HG03108 (cell line): Measurements from ENCODE around the gene ZSCAN22.
A peak's percentile ranks its signal among the peaks of the same experiment; 100 is the strongest.
"Not testable (repeated sequence)": the region's sequence is repeated elsewhere in the genome, so short reads cannot be mapped to it uniquely, and the experiment has no call there.

ENCODE experiments used
- ATAC-seq: cut with Tn5 transposase; IDR thresholded peaks from one replicate; pipeline ENCODE4 v1.9.1; 2021; ENCODE audit warnings: moderate library complexity; ENCODE audit not compliant: unreplicated experiment

ZSCAN22 gene

GRCh38 chr19:58368561-58369360, 42.0 kb downstream of the ZSCAN22 start:
- no peak for ATAC-seq

DNA sequence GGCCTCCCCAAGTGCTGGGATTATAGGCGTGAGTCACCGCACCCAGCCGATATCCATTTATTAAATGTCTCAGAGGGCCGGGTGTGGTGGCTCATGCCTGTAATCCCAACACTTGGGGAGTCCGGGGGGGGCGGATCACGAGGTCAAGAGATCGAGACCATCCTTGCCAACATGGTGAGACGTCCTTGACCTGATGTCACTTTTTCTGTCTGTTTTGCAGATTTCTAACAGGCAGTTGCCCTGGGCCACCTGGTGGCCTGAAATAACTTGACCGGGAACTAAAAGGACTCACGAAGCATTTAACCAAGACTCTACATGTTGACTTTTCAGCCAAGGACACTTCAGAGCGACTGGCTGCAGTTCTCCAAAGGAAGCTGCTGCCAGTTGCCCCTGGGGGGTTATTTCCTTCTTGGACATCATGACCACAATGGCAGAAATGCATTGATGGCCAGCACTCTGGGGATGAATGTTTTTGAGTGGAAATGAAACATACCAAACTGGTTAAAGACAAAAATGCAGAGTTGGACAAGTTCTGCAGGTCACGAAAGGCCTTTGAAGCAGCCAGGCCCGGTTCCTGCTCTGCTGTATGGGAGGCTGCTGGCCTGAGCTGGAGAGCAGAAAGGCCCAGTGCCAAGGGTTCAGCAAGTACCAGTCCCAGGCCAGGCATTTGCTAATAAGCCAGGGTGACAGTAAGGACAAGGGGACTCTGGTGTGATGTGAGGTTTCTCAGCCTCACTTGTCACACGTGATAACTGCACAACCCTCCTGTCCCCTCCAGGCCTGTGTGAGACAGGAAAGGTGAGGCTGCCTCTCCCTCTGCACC, 45.7 kb downstream of the ZSCAN22 start:
- no peak for ATAC-seq

DNA sequence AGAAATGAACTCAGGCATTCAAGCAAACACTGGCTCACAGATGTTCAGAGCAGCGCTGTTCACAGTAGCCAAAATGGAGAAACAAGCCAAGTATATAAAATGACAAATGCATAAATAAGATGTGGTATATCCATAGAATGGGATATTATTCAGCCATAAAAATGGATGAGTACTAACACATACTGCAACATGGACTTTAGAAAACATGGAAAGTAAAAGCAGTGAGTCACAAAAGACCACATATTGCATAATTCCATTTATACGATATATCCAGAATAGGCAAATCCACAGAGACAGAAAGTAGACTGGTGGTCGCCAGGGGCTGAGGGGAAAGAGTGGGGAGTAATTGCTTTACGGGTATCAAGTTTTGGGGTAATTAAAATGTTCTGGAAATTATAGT, 47.4 kb downstream of the ZSCAN22 start:
- no peak for ATAC-seq

GRCh38 chr19:58376724-58377123, 49.9 kb downstream of the ZSCAN22 start:
- not testable (repeated sequence) for ATAC-seq

GRCh38 chr19:58379246-58379645, 52.5 kb downstream of the ZSCAN22 start:
- no peak for ATAC-seq

DNA sequence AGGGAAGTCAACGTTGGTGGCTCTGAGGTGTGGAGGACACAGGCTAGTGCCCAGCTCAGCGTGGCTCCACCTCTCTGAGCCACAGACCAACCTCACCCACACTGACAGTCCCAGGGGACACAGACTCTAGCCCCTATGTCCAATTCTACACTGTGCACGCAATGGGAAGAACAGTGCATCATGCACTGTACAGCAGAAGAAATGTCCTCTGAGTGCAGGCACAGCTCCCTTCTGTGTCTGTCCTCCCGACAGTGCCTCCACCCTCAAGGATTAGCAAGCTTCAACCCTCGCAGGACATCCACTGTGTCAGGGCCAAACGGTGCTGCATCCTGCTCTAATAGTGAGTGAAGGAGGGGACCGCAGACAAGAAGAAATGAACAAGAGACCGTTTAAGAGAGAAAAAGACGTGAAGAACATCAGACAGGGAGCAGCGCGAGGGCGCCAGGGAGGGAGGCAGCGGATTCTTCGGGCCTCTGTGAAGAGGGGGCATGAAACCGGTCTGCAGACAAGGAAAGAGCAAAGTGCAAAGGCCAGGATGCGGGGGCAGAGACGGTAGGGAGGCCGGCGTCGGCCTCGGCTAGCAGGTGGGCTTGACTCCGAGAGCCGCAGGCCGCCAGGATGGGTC, 53.4 kb downstream of the ZSCAN22 start:
- ATAC-seq, result no peak

- peak; percentile 78 for ATAC-seq
These were observed 54.1 kb downstream of the ZSCAN22 start, which contains the start of gene ZNF837 for GRCh38 chr19:58380662-58381459. ZNF837 (minus strand) TSS chr19:58381030; CDS start chr19:58369332, 11,698 bp downstream.

DNA sequence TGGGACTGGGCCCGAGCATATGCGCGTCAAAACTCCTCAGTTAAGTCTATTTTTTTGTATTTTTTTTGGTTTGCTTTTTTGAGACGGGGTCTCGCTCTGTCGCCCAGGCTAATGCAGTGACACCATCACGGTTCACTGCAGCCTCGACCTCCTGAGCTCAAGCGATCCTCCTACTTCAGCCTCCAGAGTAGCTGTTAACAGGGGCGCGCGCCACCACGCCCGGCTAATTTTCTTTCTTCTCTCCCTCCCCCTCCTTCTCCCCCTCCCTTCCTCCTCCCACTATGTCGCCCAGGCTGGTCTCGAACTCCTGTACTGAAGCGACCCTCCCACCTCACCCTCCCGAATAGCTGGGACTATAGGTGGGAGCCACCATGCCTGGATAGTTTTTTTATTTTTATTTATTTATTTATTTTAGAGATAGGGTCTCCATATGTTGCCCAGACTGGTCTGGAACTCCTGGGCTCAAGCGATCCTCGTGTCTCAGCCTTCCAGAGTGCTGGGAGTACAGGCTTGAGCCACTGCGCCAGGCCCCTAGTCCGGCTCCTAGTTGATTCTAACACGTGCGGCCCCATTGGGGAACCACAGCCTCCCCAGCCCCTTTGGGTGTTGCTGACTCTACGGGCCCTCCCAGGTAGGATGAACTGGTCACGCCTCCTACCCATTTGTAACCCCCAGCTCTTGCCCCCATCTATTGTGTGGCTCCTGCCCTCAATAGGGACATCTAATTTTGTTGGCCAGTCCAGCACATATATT, 54.8 kb downstream of the ZSCAN22 start:
- ATAC-seq, result no peak

- no peak for ATAC-seq
These were observed 56.3 kb downstream of the ZSCAN22 start for GRCh38 chr19:58382997-58383603.

DNA sequence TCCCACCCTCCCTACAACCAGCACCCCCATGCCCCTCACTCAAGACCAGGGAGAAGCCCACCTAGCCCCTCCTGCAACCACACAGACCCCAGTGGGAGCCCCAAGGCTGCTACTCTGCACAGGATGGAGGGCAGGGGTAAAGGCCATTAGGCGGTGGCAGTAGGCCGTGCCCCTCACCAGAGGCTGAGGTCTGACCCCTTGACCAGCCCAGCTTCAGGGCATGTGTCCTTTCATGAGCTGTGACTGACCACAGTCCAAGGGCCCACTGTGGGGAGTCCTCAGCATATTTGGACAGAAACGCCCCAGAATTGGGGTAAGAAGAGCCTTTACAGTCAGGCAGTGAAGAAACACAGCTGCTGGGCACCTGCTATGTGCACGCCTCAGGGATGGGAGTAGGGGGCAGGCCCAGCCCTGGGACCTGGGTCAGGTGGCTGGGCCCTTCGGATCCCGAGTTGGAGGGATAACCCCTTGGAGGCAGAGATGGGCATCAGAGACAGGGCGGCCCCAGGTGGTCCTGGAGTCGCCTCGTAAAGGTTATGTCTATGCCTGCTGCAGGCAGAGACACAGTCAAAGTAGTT, 58.6 kb downstream of the ZSCAN22 start:
- ATAC-seq, result no peak

GRCh38 chr19:58385891-58386575, 59.2 kb downstream of the ZSCAN22 start:
- peak; percentile 5 for ATAC-seq

DNA sequence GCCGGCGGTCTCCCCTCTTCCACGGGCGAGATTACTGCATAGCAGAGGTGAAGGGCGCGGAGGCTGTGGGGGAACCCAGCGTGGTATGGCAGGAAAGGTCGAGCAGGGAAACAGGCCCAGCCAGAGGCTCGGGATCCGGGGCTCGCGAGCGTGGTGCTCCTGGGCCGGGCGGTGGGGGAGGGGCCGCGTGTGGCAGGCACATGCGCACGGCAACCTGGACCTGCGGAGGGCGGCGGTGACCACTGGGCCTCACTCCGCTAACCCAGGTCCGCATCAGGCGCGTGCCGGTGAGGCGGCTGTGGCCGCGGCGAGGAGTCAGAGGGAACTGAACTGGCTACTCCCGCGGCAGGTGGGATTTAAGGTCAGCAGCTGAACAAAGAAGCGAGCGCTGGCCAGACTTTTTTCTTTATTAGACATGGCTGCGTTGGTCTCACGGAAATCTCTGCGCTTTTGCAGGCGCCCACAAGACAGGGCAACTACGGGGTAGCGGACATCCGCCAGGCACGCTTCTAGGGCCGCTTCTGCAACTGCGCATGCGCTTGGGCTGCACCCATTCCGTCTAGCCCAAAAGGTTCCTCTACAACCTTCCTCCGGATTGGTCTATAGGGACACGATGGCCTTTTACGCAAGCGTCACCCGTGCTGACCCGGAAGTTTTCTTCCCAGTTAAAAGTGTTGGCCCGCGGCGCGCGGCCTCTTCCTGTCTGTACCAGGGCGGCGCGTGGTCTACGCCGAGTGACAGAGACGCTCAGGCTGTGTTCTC, 60.0 kb downstream of the ZSCAN22 start, which contains the start of gene RPS5:
Gene RPS5, plus strand, starts transcription at position 694 of the 762 bp plus-strand sequence. CDS start 869 bp downstream, outside the sequence.
- ATAC-seq, result peak; percentile 78

- ATAC-seq, result no peak
These were observed 60.8 kb downstream of the ZSCAN22 start for GRCh38 chr19:58387338-58388174.

GRCh38 chr19:58388175-58388526, 61.4 kb downstream of the ZSCAN22 start:
- no peak for ATAC-seq
